Loucy (cell line): ENCODE data around the gene MACROH2A1.

ENCODE experiments used
- H2AFZ ChIP-seq: fragments of 200-600 bp; sonication (generic); 2 replicates; pipeline ENCODE4 v1.6.0; 2016; ENCODE audit warnings: antibody characterized with exemption, mild to moderate bottlenecking, low read length, moderate library complexity
- H3F3A ChIP-seq: fragments of 200-600 bp; 2 replicates; pipeline ENCODE4 v1.6.0; 2016; ENCODE audit warnings: antibody characterized with exemption, low read depth, mild to moderate bottlenecking
- H3K27me3 ChIP-seq: fragments of 200-600 bp; sonication (generic); 2 replicates; pipeline ENCODE4 v1.6.1; 2014; ENCODE audit warnings: low read length, mild to moderate bottlenecking; ENCODE audit not compliant: insufficient read depth, poor library complexity, severe bottlenecking
- H3K36me3 ChIP-seq: fragments of 200-600 bp; sonication (generic); 2 replicates; pipeline ENCODE4 v1.6.1; 2016; ENCODE audit warnings: low read length; ENCODE audit not compliant: insufficient read depth
- H3K4me1 ChIP-seq: fragments of 200-600 bp; sonication (generic); 2 replicates; pipeline ENCODE4 v1.5.1; 2014; ENCODE audit warnings: low read length, mild to moderate bottlenecking; ENCODE audit not compliant: insufficient read depth, poor library complexity, severe bottlenecking
- H3K4me2 ChIP-seq: fragments of 200-600 bp; sonication (generic); 2 replicates; pipeline ENCODE4 v1.6.0; 2014; ENCODE audit warnings: antibody characterized with exemption, low read length, low read depth, mild to moderate bottlenecking; ENCODE audit not compliant: poor library complexity, severe bottlenecking
- H3K4me3 ChIP-seq: fragments of 200-600 bp; sonication (generic); 2 replicates; pipeline ENCODE4 v1.5.1; 2014; ENCODE audit warnings: low read length, mild to moderate bottlenecking, mixed read lengths; ENCODE audit not compliant: poor library complexity, severe bottlenecking
- H3K79me2 ChIP-seq: fragments of 200-600 bp; sonication (generic); 2 replicates; pipeline ENCODE4 v1.6.1; 2014; ENCODE audit warnings: low read length; ENCODE audit not compliant: insufficient read depth
- H3K9ac ChIP-seq: fragments of 200-600 bp; sonication (generic); 2 replicates; pipeline ENCODE4 v1.6.0; 2014; ENCODE audit warnings: mild to moderate bottlenecking, low read depth, low read length, moderate library complexity; ENCODE audit not compliant: poor library complexity, severe bottlenecking
- H3K9me2 ChIP-seq: fragments of 200-600 bp; sonication (generic); replicated peaks from 2 replicates; pipeline ENCODE4 v1.6.1; 2016; ENCODE audit warnings: low read depth, low read length, mixed read lengths
- H3K9me3 ChIP-seq: fragments of 200-600 bp; sonication (generic); 2 replicates; pipeline ENCODE4 v1.6.1; 2014; ENCODE audit warnings: mild to moderate bottlenecking, antibody characterized with exemption, low read length, low read depth; ENCODE audit not compliant: insufficient read depth
- H4K20me1 ChIP-seq: fragments of 200-600 bp; sonication (generic); 2 replicates; pipeline ENCODE4 v1.6.0; 2014; ENCODE audit warnings: antibody characterized with exemption, low read length, mild to moderate bottlenecking; ENCODE audit not compliant: insufficient read depth, poor library complexity, severe bottlenecking
- CTCF ChIP-seq: fragments of 200-600 bp; sonication (generic); conservative IDR thresholded peaks from 2 replicates; pipeline ENCODE4 v1.5.1; 2014; ENCODE audit warnings: mild to moderate bottlenecking, antibody characterized with exemption, low read length
- EZH2phosphoT487 ChIP-seq: fragments of 200-600 bp; IDR thresholded peaks from 2 replicates; pipeline ENCODE4 v1.6.1; 2018; ENCODE audit warnings: antibody characterized with exemption, mild to moderate bottlenecking, moderate library complexity, borderline replicate concordance

The MACROH2A1 gene

GRCh38 chr5:135417083-135417482, 18.1 kb upstream of the MACROH2A1 start:
- H3K27me3 ChIP-seq: no peaks in the 10 kb centered on the region
- no peaks in the 10 kb centered on the region for H4K20me1 ChIP-seq
- H3K9me3 ChIP-seq: peaks cover 11% of the 10 kb centered on the region; the same call in 1 of the 2 replicates
- H3K4me1 ChIP-seq: peaks cover 21% of the 10 kb centered on the region
- no peaks in the 10 kb centered on the region; the same call in 1 of the 2 replicates for H3K36me3 ChIP-seq
- TF ChIP-seq EZH2phosphoT487 (no peak), CTCF (no peak)
- no peak overlapping the region for H2AFZ ChIP-seq
- no peak overlapping the region for H3K9ac ChIP-seq
- H3K4me2 ChIP-seq: no peak overlapping the region
- no peaks in the 10 kb centered on the region for H3K9me2 ChIP-seq
- H3F3A ChIP-seq: no peaks in the 10 kb centered on the region
- no peaks in the 10 kb centered on the region for H3K79me2 ChIP-seq
- no peak overlapping the region for H3K4me3 ChIP-seq

GRCh38 chr5:135405082-135405481, 6.1 kb upstream of the MACROH2A1 start:
- no peaks in the 10 kb centered on the region for H3K36me3 ChIP-seq
- no peak overlapping the region for H3K9ac ChIP-seq
- no peaks in the 10 kb centered on the region for H3K27me3 ChIP-seq
- 0 out of 2 replicates have a peak, but pooled peaks cover 5% of the 10 kb centered on the region for H3F3A ChIP-seq
- H2AFZ ChIP-seq: no peak overlapping the region
- H3K4me1 ChIP-seq: peaks cover 13% of the 10 kb centered on the region
- no peak overlapping the region for H3K4me3 ChIP-seq
- H3K4me2 ChIP-seq: no peak overlapping the region
- H4K20me1 ChIP-seq: no peaks in the 10 kb centered on the region
- TF ChIP-seq CTCF: no peak
- TF ChIP-seq EZH2phosphoT487: no peak
- peaks cover 10% of the 10 kb centered on the region for H3K79me2 ChIP-seq
- H3K9me2 ChIP-seq: no peaks in the 10 kb centered on the region
- no peaks in the 10 kb centered on the region for H3K9me3 ChIP-seq

- Histone ChIP-seq H3K27me3 (peaks cover 5% of the 10 kb centered on the region), H3K9me3 (no peaks in the 10 kb centered on the region), H3K4me1 (peaks cover 26% of the 10 kb centered on the region), H3K9ac (no peak overlapping the region), H4K20me1 (peaks cover 16% of the 10 kb centered on the region), H3F3A (0 out of 2 replicates have a peak, but pooled peaks cover 5% of the 10 kb centered on the region), H3K36me3 (no peaks in the 10 kb centered on the region), H3K4me3 (no peak overlapping the region), H3K9me2 (no peaks in the 10 kb centered on the region), H2AFZ (no peak overlapping the region), H3K4me2 (no peak overlapping the region), H3K79me2 (peaks cover 41% of the 10 kb centered on the region)
- TF ChIP-seq CTCF (no peak), EZH2phosphoT487 (no peak)
Observed at GRCh38 chr5:135402031-135402430, 3.0 kb upstream of the MACROH2A1 start.
